Thoracic aorta (tissue), 2 donors: ENCODE results near the gene OR4B1. TPM values are rescaled to one million over a fixed set of nuclear protein-coding genes. Genes with fewer than 3 reads are reported as not detected.

ENCODE experiments used
- ATAC-seq: fragments of 150-250 bp; one replicate; pipeline ENCODE4 v1.8.0; 2017; ENCODE audit warnings: low read depth; ENCODE audit not compliant: insufficient number of reproducible peaks, low FRiP score
- DNase-seq: peaks from one replicate; pipeline ENCODE4 v3.0.0-alpha.2; 2020; ENCODE audit warnings: low spot score
- H3K27ac ChIP-seq, 2 donors: fragments of 200-600 bp; sonication (generic); 1 replicate in 1 of 2; 2 replicates in 1 of 2; pipeline ENCODE4 v1.5.1; 2016; ENCODE audit warnings: mild to moderate bottlenecking in 2 of 2, moderate library complexity in 2 of 2
- H3K27me3 ChIP-seq: fragments of 200-600 bp; sonication (generic); replicated peaks from 2 replicates; pipeline ENCODE4 v1.6.0; 2016; ENCODE audit warnings: mild to moderate bottlenecking; ENCODE audit not compliant: insufficient read depth
- H3K36me3 ChIP-seq: fragments of 200-600 bp; sonication (generic); one replicate; pipeline ENCODE4 v1.5.1; 2016
- H3K4me1 ChIP-seq, 2 donors: fragments of 200-600 bp; sonication (generic); 1 replicate in 1 of 2; 2 replicates in 1 of 2; pipeline versions ENCODE4 v1.5.1 to v1.6.0; 2016; ENCODE audit warnings: low read depth in 2 of 2, mild to moderate bottlenecking in 1 of 2; ENCODE audit not compliant: control insufficient read depth in 1 of 2
- H3K4me3 ChIP-seq: fragments of 200-600 bp; sonication (generic); 2 replicates; pipeline ENCODE4 v1.5.1; 2016; ENCODE audit warnings: mild to moderate bottlenecking
- H3K9me3 ChIP-seq: fragments of 200-600 bp; sonication (generic); 2 replicates; pipeline ENCODE4 v1.5.1; 2016
- CTCF ChIP-seq: fragments of 200-600 bp; sonication (generic); IDR thresholded peaks from one replicate; pipeline ENCODE4 v1.5.1; 2019; ENCODE audit warnings: antibody characterized with exemption
- total RNA-seq, 2 donors: library from RNA; depleted of rRNA; stranded (reverse); fragments of >200 nt; gene quantifications; one replicate each; pipeline versions ENCODE4 v1.1.0 to v1.2.3, GENCODE V29; 2016

OR4B1 gene
- total RNA-seq, 2 donors from 2014 or later = not detected

DNA sequence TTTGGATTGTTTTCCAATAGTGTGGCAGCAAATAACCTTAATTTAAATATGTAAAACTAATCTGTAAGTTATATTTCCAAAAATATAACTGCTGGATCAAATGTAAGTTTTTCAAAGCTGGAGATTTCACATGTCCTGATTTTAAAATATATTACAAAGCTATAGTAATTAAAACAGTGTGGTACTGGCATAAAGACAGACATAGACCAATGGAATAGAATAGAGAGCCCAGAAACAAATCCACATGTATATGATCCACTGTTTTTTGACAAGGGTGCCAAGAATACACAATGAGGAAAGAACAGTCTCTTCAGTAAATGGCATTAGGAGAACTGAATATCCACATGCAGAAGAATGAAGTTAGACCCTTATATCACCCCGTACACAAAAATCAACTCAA, 32.3 kb downstream of the OR4B1 start:
- no peaks in the 10 kb centered on the region for H3K27me3 ChIP-seq
- no peak for TF ChIP-seq CTCF

GRCh38 chr11:48261600-48261999, 45.0 kb downstream of the OR4B1 start:
- ATAC-seq (no peak), DNase-seq (no peak)
- Histone ChIP-seq H3K9me3 (no peaks in the 10 kb centered on the region), H3K27me3 (no peaks in the 10 kb centered on the region), H3K36me3 (no peaks in the 10 kb centered on the region), H3K27ac (no peak overlapping the region), H3K4me3 (no peak overlapping the region), H3K4me1 (no peaks in the 10 kb centered on the region)
- no peak for TF ChIP-seq CTCF

More for the DNA sequence above, 32.3 kb downstream of the OR4B1 start:
- ATAC-seq = no peak
- Histone ChIP-seq H3K36me3 (no peaks in the 10 kb centered on the region), H3K9me3 (peaks cover 14% of the 10 kb centered on the region), H3K4me1 (no peaks in the 10 kb centered on the region), H3K4me3 (no peak overlapping the region), H3K27ac (no peak overlapping the region)
- no peak for DNase-seq

- DNase-seq = no peak
- Histone ChIP-seq H3K36me3 (no peaks in the 10 kb centered on the region), H3K9me3 (no peaks in the 10 kb centered on the region), H3K27me3 (no peaks in the 10 kb centered on the region), H3K27ac (no peak within 1 kb of the TSS), H3K4me1 (no peaks in the 10 kb centered on the region), H3K4me3 (no peak within 1 kb of the TSS)
- TF ChIP-seq CTCF = no peak
- no peak for ATAC-seq
These were observed 46.9 kb downstream of the OR4B1 start, which contains the start of gene OR4X1 for GRCh38 chr11:48263423-48263911. Gene OR4X1, plus strand, starts transcription at chr11:48263861. Its CDS starts 0 bp downstream, at chr11:48263861.

Other genes with a start within 250 kb of the OR4B1 start
- 10 to 100 TPM; 20.4 to 20.9 TPM for gene PTPRJ, start 236.3 kb upstream of the OR4B1 start, total RNA-seq
- gene OR4X2, start 28.3 kb downstream of the OR4B1 start, total RNA-seq = not detected
- not detected for gene OR4X1, start 47.1 kb downstream of the OR4B1 start, total RNA-seq
- not detected for gene OR4S1, start 89.4 kb downstream of the OR4B1 start, total RNA-seq
- not detected for gene OR4C3, start 108.1 kb downstream of the OR4B1 start, total RNA-seq
- gene OR4C5, start 149.7 kb downstream of the OR4B1 start, total RNA-seq = not detected